ENCODE measurements around the gene SYT1. TPM values are rescaled to one million over a fixed set of nuclear protein-coding genes. Genes with fewer than 3 reads are reported as not detected.
A peak's percentile ranks its signal among the peaks of the same experiment; 100 is the strongest.

Gene SYT1
- total and polyA plus RNA-seq, 12 donors: 0.03 to 0.36 (median 0.15) TPM; not detected in 5

- 60 to 63% methylated on average over 6 of the region's 6 CpGs for WGBS, 2 donors
- peaks cover 0 to 7% (median 0%) of the 10 kb centered on the region in 9 donors for H3K4me1 ChIP-seq
- no peaks in the 10 kb centered on the region for H3K27me3 ChIP-seq
- DNase-seq: peak in 1 of 2 donors; percentile 37
- intact Hi-C loops (cut with DNase I): loop anchor here in 5 of 10 donors (5.0 to 10.0 kb wide), 4 partner anchors 327 to 867 kb away; no protein-coding TSS in a partner anchor
- H3K27ac ChIP-seq: no peak overlapping the region
- peak in 8 of 9 donors; percentile 25 to 69 (median 54) for TF ChIP-seq CTCF (IDR thresholded peaks at IDR 0.05)
- no peaks in the 10 kb centered on the region for H3K36me3 ChIP-seq
- no peak overlapping the region for H3K4me3 ChIP-seq
- ATAC-seq: peak in 7 of 8 donors; percentile 51 to 86 (median 63)
- H3K9me3 ChIP-seq: no peaks in the 10 kb centered on the region
These were observed 543.4 kb downstream of the SYT1 start for GRCh38 chr12:79407671-79408622.

- no peak for TF ChIP-seq CTCF (IDR thresholded peaks at IDR 0.05)
- intact Hi-C loops (cut with DNase I): loop anchor here in 5 of 10 donors (5.0 to 10.0 kb wide), 4 partner anchors 326 to 866 kb away; no protein-coding TSS in a partner anchor
- Histone ChIP-seq H3K4me1 (peaks cover 0 to 7% (median 0%) of the 10 kb centered on the region in 9 donors), H3K36me3 (no peaks in the 10 kb centered on the region), H3K4me3 (no peak overlapping the region), H3K9me3 (no peaks in the 10 kb centered on the region), H3K27ac (no peak overlapping the region), H3K27me3 (no peaks in the 10 kb centered on the region)
- DNase-seq (no peak), ATAC-seq (no peak)
- 78 to 86% methylated on average over 3 of the region's 3 CpGs for WGBS, 2 donors
These were observed 544.1 kb downstream of the SYT1 start for GRCh38 chr12:79408689-79409088.

DNA sequence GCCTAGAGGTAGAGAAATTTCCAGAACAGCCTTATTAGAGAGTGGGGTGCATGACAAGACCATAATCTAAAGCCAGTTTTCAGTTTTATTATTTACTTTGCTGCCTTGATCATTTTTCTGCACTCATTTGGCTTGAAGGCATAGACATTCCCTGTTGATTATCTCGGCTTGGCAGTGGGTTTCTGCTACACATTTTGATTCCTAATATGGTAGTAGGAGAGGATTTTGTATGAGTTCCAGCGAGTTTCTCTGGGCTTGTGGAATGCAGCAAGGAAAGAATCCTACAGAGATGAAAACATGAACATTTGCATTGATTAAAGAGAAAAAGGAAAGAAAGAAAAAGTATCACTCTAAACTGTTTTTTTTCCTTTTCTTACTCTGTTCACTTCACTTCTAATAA, 545.0 kb downstream of the SYT1 start:
- H3K4me1 ChIP-seq: peaks cover 0 to 7% (median 0%) of the 10 kb centered on the region in 9 donors
- H3K9me3 ChIP-seq: no peaks in the 10 kb centered on the region
- WGBS, 2 donors: 37 to 49% methylated on average over 2 of the region's 2 CpGs
- no peak overlapping the region for H3K27ac ChIP-seq
- ATAC-seq: no peak
- H3K27me3 ChIP-seq: no peaks in the 10 kb centered on the region
- H3K4me3 ChIP-seq: no peak overlapping the region
- no peak for TF ChIP-seq CTCF (IDR thresholded peaks at IDR 0.05)
- intact Hi-C loops (cut with DNase I): loop anchor here in 5 of 10 donors (5.0 to 10.0 kb wide), 4 partner anchors 325 to 865 kb away; no protein-coding TSS in a partner anchor
- no peak for DNase-seq
- H3K36me3 ChIP-seq: no peaks in the 10 kb centered on the region

DNA sequence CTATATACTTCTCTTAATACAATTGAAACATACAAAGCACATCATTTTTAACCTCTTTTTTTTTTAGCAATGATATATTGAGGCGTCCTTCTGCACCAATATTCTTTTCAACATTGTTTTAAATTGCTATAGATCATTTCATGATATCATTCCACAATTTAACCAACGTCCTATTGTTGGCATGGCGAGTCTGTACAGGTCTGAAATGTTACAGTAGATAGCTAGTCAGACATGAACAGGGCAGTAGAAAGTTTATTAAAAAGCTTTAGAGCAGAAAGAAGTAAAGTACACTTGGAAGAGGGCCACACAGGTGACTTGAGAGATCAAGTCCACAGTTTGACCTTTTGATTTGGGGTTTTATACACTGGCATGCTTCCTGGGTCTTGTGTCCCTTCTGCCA, 547.2 kb downstream of the SYT1 start:
- no peak for TF ChIP-seq CTCF (IDR thresholded peaks at IDR 0.05)
- H3K27ac ChIP-seq: no peak overlapping the region
- no peaks in the 10 kb centered on the region for H3K36me3 ChIP-seq
- ATAC-seq: no peak
- intact Hi-C loops (cut with DNase I): loop anchor here in 1 of 10 donors (10.0 kb wide), 1 partner anchor 143 kb away; no protein-coding TSS in a partner anchor
- H3K4me1 ChIP-seq: peaks cover 0 to 7% (median 0%) of the 10 kb centered on the region in 9 donors
- H3K9me3 ChIP-seq: no peaks in the 10 kb centered on the region
- H3K4me3 ChIP-seq: no peak overlapping the region
- WGBS, 2 donors: 89 to 94% methylated on average over 3 of the region's 3 CpGs
- no peaks in the 10 kb centered on the region for H3K27me3 ChIP-seq
- DNase-seq: no peak

All from heart right ventricle (tissue), 16 donors.